Activated CD8-positive, alpha-beta memory T cell treated with anti-CD3 and anti-CD28 coated beads, Interleukin-2, amount 50 U/mL, for 1 hour (primary cell): ENCODE results near the gene ZNF718.
"Not testable (repeated sequence)": the region's sequence is repeated elsewhere in the genome, so short reads cannot be mapped to it uniquely, and the experiment has no call there.

Source experiments
- DNase-seq: peaks from one replicate; pipeline ENCODE4 v3.0.0-alpha.2; 2020; ENCODE audit errors: extremely low read depth

Gene ZNF718

DNA sequence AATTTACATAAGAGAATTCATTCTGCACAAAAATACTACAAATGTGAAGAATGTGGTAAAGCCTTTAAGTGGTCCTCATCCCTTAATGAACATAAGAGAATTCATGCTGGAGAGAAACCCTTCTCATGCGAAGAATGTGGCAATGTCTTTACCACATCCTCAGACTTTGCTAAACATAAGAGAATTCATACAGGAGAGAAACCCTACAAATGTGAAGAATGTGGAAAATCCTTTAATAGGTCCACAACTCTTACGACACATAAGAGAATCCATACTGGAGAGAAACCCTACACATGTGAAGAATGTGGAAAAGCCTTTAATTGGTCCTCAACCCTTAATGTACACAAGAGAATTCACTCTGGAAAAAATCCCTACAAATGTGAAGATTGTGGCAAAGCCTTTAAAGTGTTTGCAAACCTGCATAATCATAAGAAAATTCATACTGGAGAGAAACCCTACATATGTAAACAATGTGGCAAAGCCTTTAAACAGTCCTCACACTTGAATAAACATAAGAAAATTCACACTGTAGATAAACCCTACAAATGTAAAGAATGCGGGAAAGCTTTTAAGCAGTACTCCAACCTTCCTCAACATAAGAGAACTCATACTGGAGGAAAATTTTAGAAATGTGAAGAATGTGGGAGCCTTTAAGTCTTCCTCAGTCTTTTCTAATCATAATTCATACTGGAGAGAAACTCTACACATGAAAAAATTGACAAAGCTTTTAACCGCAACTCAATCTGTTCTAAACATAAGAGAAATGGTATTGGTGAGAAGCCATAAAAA lies 37.4 kb downstream of the ZNF718 start:
- DNase-seq = no peak

- not testable (repeated sequence) for DNase-seq
Observed at GRCh38 chr4:169640-170039, 45.3 kb downstream of the ZNF718 start.

GRCh38 chr4:171318-171717 lies 47.0 kb downstream of the ZNF718 start:
- DNase-seq = not testable (repeated sequence)

- DNase-seq = no peak
Observed at GRCh38 chr4:173666-174314, 49.5 kb downstream of the ZNF718 start.

DNA sequence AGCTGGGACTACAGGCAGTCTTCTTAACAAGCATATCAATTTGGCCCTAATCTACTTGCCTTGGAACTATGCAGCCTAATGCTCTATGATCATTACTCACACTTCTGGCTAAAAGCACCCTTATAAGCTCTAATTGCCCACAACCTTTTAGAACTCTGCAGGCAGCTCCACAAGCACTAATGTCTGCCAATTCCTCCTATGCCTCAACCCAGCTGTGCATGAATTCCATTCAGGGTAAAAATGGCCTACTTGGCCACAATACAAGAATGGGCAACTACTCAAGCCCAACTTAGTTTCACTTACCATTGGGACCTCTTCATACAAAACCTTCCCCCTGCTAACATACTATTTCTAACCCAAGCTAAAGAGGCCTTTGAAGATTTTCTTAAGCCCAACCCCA lies 51.7 kb downstream of the ZNF718 start:
- DNase-seq = no peak

DNA sequence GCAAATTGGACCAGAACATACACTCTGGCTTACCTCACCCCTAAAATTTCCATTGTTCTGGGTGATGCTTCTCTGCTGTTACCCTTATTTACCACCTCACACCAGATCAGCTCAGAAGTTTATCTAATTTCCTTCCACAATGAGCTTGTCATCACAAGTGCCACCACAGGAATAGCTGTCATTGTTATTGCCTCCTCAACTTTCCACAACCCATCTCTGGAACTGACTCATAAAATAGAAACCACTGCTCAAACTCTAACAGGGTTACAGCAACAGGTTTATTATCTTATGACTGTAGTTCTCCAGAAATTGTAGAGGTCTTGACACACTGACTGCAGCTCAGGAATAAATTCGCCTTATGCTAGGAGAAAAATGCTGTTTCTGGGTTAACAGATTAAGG lies 52.7 kb downstream of the ZNF718 start:
- DNase-seq = no peak

GRCh38 chr4:182225-182624 lies 57.9 kb downstream of the ZNF718 start:
- DNase-seq = not testable (repeated sequence)

- DNase-seq = no peak
Observed at GRCh38 chr4:188091-188490, 63.8 kb downstream of the ZNF718 start.

GRCh38 chr4:195159-195558 lies 70.9 kb downstream of the ZNF718 start:
- DNase-seq = not testable (repeated sequence)

- DNase-seq = no peak
Observed at GRCh38 chr4:200936-201335, 76.6 kb downstream of the ZNF718 start.

- DNase-seq = not testable (repeated sequence)
Observed at GRCh38 chr4:202822-203221, 78.5 kb downstream of the ZNF718 start.

GRCh38 chr4:205097-205756 lies 80.9 kb downstream of the ZNF718 start:
- no peak for DNase-seq

GRCh38 chr4:206054-206453 lies 81.8 kb downstream of the ZNF718 start:
- DNase-seq = no peak

DNA sequence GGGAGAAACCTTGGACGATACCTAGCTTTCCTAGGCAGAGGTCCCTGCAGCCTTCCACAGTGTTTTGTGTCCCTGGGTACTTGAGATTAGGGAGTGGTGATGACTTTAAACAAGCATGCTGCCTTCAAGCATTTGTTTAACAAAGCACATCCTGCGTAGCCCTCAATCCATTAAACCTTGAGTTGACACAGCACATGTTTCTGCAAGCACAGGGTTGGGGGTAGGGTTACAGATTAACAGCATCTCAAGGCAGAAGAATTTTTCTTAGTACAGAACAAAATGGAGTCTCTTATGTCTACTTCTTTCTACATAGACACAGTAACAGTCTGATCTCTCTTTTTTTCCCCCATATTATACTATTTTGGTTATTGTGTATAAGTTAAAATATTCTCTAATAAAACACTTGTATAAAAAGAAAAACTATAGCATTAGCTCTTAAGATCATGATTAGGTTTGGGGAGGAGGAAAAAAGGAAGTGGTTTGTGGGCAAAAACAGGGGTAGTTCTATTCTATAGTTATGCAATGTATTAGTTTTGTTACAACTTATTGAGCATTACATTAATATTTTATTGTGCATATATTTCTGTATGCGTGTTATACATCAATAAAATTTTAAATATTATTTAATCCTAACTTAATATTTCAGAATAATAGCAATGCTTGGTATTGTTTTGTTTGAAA lies 84.3 kb downstream of the ZNF718 start:
- not testable (repeated sequence) for DNase-seq

GRCh38 chr4:211033-211511 lies 86.8 kb downstream of the ZNF718 start:
- DNase-seq = no peak

DNA sequence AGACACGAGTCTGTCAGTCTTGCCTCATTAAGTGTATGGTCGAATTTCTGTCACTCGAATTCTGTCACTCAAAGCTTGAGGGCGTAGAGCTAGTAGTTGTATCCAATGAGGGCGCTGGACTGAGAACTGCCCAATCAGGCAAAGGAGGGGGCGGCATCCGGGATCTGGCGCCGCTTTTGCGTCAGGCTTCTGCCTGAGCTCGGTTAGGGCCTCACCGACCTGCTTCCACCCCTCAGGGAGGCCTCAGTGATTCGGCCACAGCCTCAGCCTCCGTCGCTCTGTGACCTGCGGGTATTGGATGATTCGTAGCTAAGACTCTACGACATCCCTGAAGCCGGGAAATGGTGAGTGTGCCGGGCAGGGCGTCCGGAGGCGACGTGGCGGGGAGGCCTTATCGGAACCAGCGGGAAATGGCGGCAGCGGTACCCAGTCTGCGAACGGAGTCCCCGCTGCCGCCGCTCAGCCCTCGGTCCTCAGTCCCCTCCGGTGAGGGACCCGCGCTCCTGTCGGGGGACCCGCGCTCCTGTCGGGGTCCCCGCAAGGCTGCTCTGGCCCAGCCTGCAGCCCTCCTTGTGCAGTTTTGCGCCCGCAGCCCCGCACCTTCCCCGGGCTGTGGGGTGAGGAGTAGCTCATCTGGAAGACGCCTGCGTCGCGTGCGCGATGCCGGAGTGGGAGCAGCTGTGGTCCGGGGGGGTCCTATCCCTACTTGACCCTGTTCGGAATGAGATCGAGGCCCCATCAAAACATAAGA lies 88.3 kb downstream of the ZNF718 start:
- no peak for DNase-seq

DNA sequence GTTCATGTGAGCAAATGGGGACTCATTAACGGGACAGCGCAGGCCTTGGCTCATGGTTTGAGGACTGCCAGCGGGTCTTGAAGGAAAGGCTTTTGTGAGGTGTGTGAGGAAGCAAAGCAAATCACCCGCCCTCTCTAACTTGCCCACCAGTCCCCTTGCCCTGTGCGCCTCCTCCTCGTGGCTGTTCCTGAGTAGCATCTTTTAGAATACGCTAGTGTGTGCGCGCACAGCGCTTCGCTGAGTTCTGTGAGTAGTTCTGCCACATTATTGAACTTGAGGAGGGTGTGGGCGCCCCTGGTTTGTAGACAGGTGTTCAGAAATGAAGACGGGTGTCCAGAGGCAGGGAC lies 88.9 kb downstream of the ZNF718 start:
- not testable (repeated sequence) for DNase-seq
